AG04450 (cell line): Measurements from ENCODE around the gene ZDHHC3. TPM values are rescaled to one million over a fixed set of nuclear protein-coding genes. Genes with fewer than 3 reads are reported as not detected.

ENCODE experiments used
- CTCF ChIA-PET: fragments of 300-600, 350-600 bp; formaldehyde crosslinking; extraction: SDS; loops from one replicate; lab custom pipeline; 2022; ENCODE audit warnings: antibody characterized with exemption, inconsistent platforms; lab: Charles Lee
- POLR2A ChIA-PET: fragments of 350-600 bp; formaldehyde crosslinking; extraction: SDS; loops from one replicate; lab custom pipeline; 2021; ENCODE audit warnings: antibody characterized with exemption, inconsistent platforms; lab: Yijun Ruan, JAX
- DNase-seq: peaks from one replicate; pipeline ENCODE4 v3.0.0-alpha.2; 2011; ENCODE audit warnings: low read depth, low spot score
- H3K27ac ChIP-seq: one replicate; pipeline ENCODE4 v1.5.1; 2012; ENCODE audit warnings: low read depth, low read length, control low read depth
- H3K27me3 ChIP-seq: one replicate; pipeline ENCODE4 v1.6.0; 2012; ENCODE audit warnings: low read length; ENCODE audit not compliant: control insufficient read depth, insufficient read depth
- H3K4me3 ChIP-seq: 2 replicates; pipeline ENCODE4 v1.5.1; 2011; ENCODE audit warnings: mild to moderate bottlenecking, low read depth, low read length, control low read depth
- H3K9me3 ChIP-seq: 2 replicates; pipeline ENCODE4 v1.5.1; 2012; ENCODE audit warnings: low read length; ENCODE audit not compliant: control insufficient read depth, insufficient read depth
- polyA plus RNA-seq: library from polyadenylated mRNA; depleted of rRNA; stranded (reverse); fragments of >200 nt; gene quantifications from 2 replicates; pipeline ENCODE4 v1.2.3, GENCODE V29; 2011
- TF ChIP-seq, protein P1 (sequence below): IDR thresholded peaks from 2 replicates; pipeline ENCODE4 v1.5.1; 2011; ENCODE audit warnings: low read depth, low read length, control low read depth, inconsistent platforms

The ZDHHC3 gene
- polyA plus RNA-seq, 1 experiment, result 92.7 TPM

DNA sequence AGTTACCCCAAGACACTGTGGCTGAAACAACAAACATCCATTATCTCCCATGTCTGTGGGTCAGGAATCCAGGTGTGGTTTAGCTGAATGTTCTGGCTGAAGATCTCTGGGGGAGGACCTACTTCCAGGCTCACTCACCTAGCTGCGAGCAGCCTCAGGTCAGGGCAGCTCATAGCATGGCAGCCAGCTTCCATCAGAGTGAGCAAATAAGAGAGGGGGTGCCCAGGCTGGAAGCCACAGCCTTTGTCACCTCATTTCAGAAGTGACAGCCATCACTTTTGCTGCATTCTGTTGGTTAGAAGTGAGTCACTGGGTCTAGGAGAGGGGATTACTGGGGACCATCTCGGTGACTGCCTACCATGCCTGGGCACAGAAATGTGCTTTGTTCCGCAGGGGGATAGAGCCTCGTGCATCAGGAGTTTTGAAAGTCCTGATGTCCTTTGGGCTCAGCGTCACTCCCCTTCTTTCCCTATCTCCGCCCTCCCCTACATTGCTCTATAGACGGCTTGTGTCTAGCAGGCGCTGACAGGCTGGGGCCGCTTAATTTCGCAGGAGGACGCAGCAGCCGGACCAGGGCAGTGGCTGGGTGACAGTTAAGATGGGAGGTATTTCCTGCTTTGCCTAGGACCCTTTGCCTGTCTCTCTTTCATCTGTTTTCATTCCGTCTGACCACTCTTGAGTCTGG lies 76.1 kb downstream of the ZDHHC3 start:
- no peak overlapping the region for H3K27ac ChIP-seq
- TF ChIP-seq, protein P1, sequence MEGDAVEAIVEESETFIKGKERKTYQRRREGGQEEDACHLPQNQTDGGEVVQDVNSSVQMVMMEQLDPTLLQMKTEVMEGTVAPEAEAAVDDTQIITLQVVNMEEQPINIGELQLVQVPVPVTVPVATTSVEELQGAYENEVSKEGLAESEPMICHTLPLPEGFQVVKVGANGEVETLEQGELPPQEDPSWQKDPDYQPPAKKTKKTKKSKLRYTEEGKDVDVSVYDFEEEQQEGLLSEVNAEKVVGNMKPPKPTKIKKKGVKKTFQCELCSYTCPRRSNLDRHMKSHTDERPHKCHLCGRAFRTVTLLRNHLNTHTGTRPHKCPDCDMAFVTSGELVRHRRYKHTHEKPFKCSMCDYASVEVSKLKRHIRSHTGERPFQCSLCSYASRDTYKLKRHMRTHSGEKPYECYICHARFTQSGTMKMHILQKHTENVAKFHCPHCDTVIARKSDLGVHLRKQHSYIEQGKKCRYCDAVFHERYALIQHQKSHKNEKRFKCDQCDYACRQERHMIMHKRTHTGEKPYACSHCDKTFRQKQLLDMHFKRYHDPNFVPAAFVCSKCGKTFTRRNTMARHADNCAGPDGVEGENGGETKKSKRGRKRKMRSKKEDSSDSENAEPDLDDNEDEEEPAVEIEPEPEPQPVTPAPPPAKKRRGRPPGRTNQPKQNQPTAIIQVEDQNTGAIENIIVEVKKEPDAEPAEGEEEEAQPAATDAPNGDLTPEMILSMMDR, result no peak
- H3K9me3 ChIP-seq, result no peaks in the 10 kb centered on the region; the same call in 1 of the 2 replicates
- DNase-seq, result no peak
- H3K4me3 ChIP-seq, result no peak overlapping the region
- peaks cover 5% of the 10 kb centered on the region for H3K27me3 ChIP-seq
- CTCF ChIA-PET, result interaction anchor here (1.2 to 1.3 kb wide), 2 partner anchors 13 to 14 kb away, joined by 3 to 6 read pairs; no protein-coding TSS in a partner anchor
- POLR2A ChIA-PET, result no interaction called here

DNA sequence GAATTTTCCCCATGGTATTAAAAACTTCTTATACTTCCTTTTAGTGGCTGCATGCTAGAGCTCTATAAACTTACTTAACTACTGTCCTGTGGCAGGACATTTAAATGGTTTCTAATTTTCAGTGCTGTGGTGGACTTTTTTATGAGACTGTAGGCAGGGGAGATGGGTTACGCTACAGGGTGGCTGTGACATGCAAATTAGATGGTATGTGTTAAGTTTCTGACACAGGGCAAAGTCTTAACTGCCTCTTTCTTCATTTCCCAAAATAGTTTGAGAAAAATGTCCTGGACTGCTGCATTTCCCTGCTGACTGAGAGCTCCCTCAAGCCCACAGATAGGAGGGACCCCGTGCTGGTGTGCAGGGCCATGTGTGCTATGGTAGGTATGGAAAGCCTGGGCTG lies 79.5 kb downstream of the ZDHHC3 start:
- CTCF ChIA-PET, result interaction anchor here (2.9 kb wide), 1 partner anchor 17 kb away, joined by 11 read pairs; no protein-coding TSS in a partner anchor
- Histone ChIP-seq H3K4me3 (no peak overlapping the region), H3K9me3 (no peaks in the 10 kb centered on the region), H3K27me3 (peaks cover 5% of the 10 kb centered on the region), H3K27ac (no peak overlapping the region)
- TF ChIP-seq, protein P1, result no peak
- POLR2A ChIA-PET, result no interaction called here
- no peak for DNase-seq

DNA sequence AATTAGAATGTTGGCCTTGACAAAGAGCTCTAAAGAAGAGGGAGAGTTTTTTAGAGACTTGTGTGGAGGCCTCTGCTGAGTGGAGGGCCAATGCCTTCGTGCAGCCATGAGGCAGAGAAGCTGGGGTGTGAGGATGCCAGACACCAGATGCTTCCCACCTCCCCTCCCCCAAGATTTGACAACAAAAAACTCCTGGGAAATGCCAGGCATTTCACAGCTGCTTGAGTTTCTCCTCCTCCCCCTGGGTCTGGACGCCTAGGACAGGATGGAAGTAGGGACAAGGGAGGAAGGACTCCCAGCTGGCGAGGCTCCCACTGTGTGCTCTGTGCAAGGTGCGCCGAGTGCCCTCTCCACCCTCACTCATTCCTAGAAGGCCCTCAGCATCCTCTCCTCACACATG lies 81.5 kb downstream of the ZDHHC3 start:
- Histone ChIP-seq H3K4me3 (no peak overlapping the region), H3K27ac (no peak overlapping the region), H3K9me3 (no peaks in the 10 kb centered on the region), H3K27me3 (peaks cover 5% of the 10 kb centered on the region)
- TF ChIP-seq, protein P1, result no peak
- POLR2A ChIA-PET, result interaction anchor here (0.7 kb wide), 1 partner anchor 339 kb away, joined by 3 read pairs; no protein-coding TSS in a partner anchor
- DNase-seq, result no peak
- CTCF ChIA-PET, result no interaction called here

DNA sequence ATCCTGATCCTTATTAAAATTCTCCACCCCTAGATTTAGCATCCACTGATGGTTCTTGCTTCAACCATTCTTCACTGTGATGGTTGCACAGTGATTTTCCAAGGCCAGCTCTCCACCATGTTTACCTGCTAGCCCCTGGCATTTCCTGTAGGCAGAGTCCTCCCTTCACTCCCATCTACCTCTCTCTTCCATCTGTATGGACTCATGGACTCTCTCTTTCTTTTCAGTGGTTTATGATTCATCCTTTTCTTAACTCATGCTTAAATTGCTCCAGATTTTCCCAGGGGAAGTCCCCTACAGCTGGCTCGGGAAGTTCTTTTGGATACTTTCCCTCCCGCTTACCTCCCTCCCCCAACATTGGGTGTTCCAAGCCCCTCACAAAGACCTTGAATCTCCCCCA lies 82.9 kb downstream of the ZDHHC3 start:
- TF ChIP-seq, protein P1, result no peak
- DNase-seq, result peak; percentile 43
- no peaks in the 10 kb centered on the region for H3K27me3 ChIP-seq
- no peak overlapping the region for H3K4me3 ChIP-seq
- POLR2A ChIA-PET, result interaction anchor here (1.5 kb wide), 1 partner anchor 9 kb away, joined by 4 read pairs; no protein-coding TSS in a partner anchor
- no peaks in the 10 kb centered on the region for H3K9me3 ChIP-seq
- CTCF ChIA-PET, result interaction anchor here (0.7 kb wide), 1 partner anchor 9 kb away, joined by 3 read pairs; no protein-coding TSS in a partner anchor
- H3K27ac ChIP-seq, result peak overlapping the region; percentile 59

DNA sequence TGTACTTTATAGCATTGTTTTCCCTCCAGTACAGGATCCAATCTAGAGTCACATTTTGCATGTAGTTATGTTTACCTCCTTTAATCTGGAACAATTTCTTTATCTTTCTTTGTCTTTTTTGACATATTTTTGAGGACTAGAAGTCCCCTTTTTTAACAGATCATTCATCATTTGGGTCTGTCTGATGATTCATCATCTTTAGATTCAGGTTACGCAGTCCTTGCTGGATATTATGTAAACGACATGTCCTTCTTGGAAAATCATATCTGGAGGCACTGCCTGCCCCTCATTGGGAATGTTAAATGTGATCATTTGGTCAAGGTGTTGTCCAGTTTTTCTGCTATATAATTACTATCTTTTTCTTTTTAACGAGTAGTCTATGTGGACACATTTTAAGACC lies 83.3 kb downstream of the ZDHHC3 start:
- H3K27ac ChIP-seq, result no peak overlapping the region
- H3K9me3 ChIP-seq, result no peaks in the 10 kb centered on the region
- H3K4me3 ChIP-seq, result no peak overlapping the region
- DNase-seq, result no peak
- H3K27me3 ChIP-seq, result no peaks in the 10 kb centered on the region
- POLR2A ChIA-PET, result interaction anchor here (1.5 kb wide), 1 partner anchor 9 kb away, joined by 4 read pairs; no protein-coding TSS in a partner anchor
- TF ChIP-seq, protein P1, result no peak
- CTCF ChIA-PET, result no interaction called here
